Type B pancreatic cell (in vitro differentiated cells): ENCODE measurements around the gene SPNS1. TPM values are rescaled to one million over a fixed set of nuclear protein-coding genes. Genes with fewer than 3 reads are reported as not detected.

ENCODE experiments used
- DNase-seq: peaks from one replicate; pipeline ENCODE4 v3.0.0; 2021; ENCODE audit warnings: mixed read lengths; ENCODE audit not compliant: unreplicated experiment; ENCODE audit errors: extremely low spot score
- H3K27ac Mint-ChIP-seq: 2 replicates; pipeline ENCODE4 v1.8.0; 2021; ENCODE audit warnings: mild to moderate bottlenecking, mixed read lengths
- H3K27me3 Mint-ChIP-seq: 2 replicates; pipeline ENCODE4 v1.8.0; 2021; ENCODE audit warnings: mixed read lengths
- H3K36me3 Mint-ChIP-seq: 2 replicates; pipeline ENCODE4 v1.8.0; 2021; ENCODE audit warnings: mixed read lengths
- H3K4me1 Mint-ChIP-seq: one replicate; pipeline ENCODE4 v1.8.0; 2021; ENCODE audit warnings: mixed read lengths; ENCODE audit not compliant: unreplicated experiment
- H3K4me3 Mint-ChIP-seq: 2 replicates; pipeline ENCODE4 v1.8.0; 2021; ENCODE audit warnings: mild to moderate bottlenecking, mixed read lengths
- H3K9me3 Mint-ChIP-seq: 2 replicates; pipeline ENCODE4 v1.8.0; 2021; ENCODE audit warnings: mixed read lengths
- CTCF ChIP-seq: fragments of 200-600 bp; sonication (generic); conservative IDR thresholded peaks from 2 replicates; pipeline ENCODE4 v1.5.0; 2021; ENCODE audit warnings: antibody characterized with exemption, mild to moderate bottlenecking
- total RNA-seq: library from RNA; stranded (reverse); gene quantifications from 2 replicates; pipeline ENCODE4 v1.2.1, GENCODE V29; 2021; ENCODE audit warnings: low replicate concordance

SPNS1 gene
- total RNA-seq, 1 donor from 2014 or later, result 54.5 TPM

- no peak for TF ChIP-seq CTCF
- DNase-seq, result no peak
- no peaks in the 10 kb centered on the region for H3K36me3 Mint-ChIP-seq
- H3K4me3 Mint-ChIP-seq, result no peak overlapping the region
- H3K9me3 Mint-ChIP-seq, result no peaks in the 10 kb centered on the region
- H3K27ac Mint-ChIP-seq, result no peak overlapping the region
- H3K27me3 Mint-ChIP-seq, result peaks cover 3% of the 10 kb centered on the region
- H3K4me1 Mint-ChIP-seq, result no peaks in the 10 kb centered on the region
Measured at GRCh38 chr16:29025735-29026134, 51.2 kb downstream of the SPNS1 start.

- Mint-ChIP-seq H3K27ac (no peak overlapping the region), H3K9me3 (no peaks in the 10 kb centered on the region), H3K4me3 (no peak overlapping the region), H3K36me3 (no peaks in the 10 kb centered on the region), H3K27me3 (no peaks in the 10 kb centered on the region), H3K4me1 (no peaks in the 10 kb centered on the region)
- no peak for DNase-seq
- TF ChIP-seq CTCF, result no peak
Measured at GRCh38 chr16:29028457-29029167, 54.0 kb downstream of the SPNS1 start.

- Mint-ChIP-seq H3K9me3 (no peaks in the 10 kb centered on the region), H3K4me3 (no peak overlapping the region), H3K27ac (no peak overlapping the region), H3K27me3 (no peaks in the 10 kb centered on the region), H3K4me1 (no peaks in the 10 kb centered on the region), H3K36me3 (no peaks in the 10 kb centered on the region)
- DNase-seq, result no peak
- no peak for TF ChIP-seq CTCF
Measured at GRCh38 chr16:29029168-29029994, 54.8 kb downstream of the SPNS1 start.

- Mint-ChIP-seq H3K27me3 (no peaks in the 10 kb centered on the region), H3K4me3 (no peak overlapping the region), H3K9me3 (no peaks in the 10 kb centered on the region), H3K36me3 (no peaks in the 10 kb centered on the region), H3K4me1 (no peaks in the 10 kb centered on the region), H3K27ac (no peak overlapping the region)
- TF ChIP-seq CTCF, result no peak
- no peak for DNase-seq
Measured at GRCh38 chr16:29030086-29030840, 55.7 kb downstream of the SPNS1 start.

Other genes starting within 250 kb of the SPNS1 start
- gene NPIPB9, start 223.0 kb upstream of the SPNS1 start, total RNA-seq, result 1.2 and 3.0 TPM in 2 replicates
- gene ATXN2L, start 151.8 kb upstream of the SPNS1 start, total RNA-seq, result 166 and 208 TPM in 2 replicates
- 177 and 182 TPM in 2 replicates for gene TUFM, start 128.4 kb upstream of the SPNS1 start, total RNA-seq
- 62.3 and 75.1 TPM in 2 replicates for gene SH2B1, start 110.9 kb upstream of the SPNS1 start, total RNA-seq
- gene ATP2A1, start 96.3 kb upstream of the SPNS1 start, total RNA-seq, result 1.5 and 4.4 TPM in 2 replicates
- 23.3 and 44.4 TPM in 2 replicates for gene RABEP2, start 49.5 kb upstream of the SPNS1 start, total RNA-seq
- gene CD19, start 42.8 kb upstream of the SPNS1 start, total RNA-seq, result not detected in 2 replicates
- 41.3 and 64.4 TPM in 2 replicates for gene NFATC2IP, start 23.8 kb upstream of the SPNS1 start, total RNA-seq
- gene LAT, start 10.3 kb downstream of the SPNS1 start, total RNA-seq, result 3.8 and 8.5 TPM in 2 replicates